Right lobe of liver (tissue), 6 donors: ENCODE data around the gene EEFSEC. TPM values are rescaled to one million over a fixed set of nuclear protein-coding genes. Genes with fewer than 3 reads are reported as not detected.

Source experiments
- ATAC-seq, 4 donors: fragments of 200-7000 bp; cut with Tn5 transposase; one replicate each; pipeline ENCODE4 v1.9.1; 2020; ENCODE audit warnings: mild to moderate bottlenecking in 4 of 4, moderate library complexity in 4 of 4
- DNase-seq, 3 donors: peaks; one replicate each; pipeline ENCODE4 v3.0.0-alpha.2; 2020
- H3K27ac ChIP-seq, 3 donors: fragments of 200-600 bp; one replicate each; pipeline ENCODE4 v1.8.0; 2022
- H3K27me3 ChIP-seq, 2 donors: fragments of 200-600 bp; one replicate each; pipeline ENCODE4 v1.8.0; 2022
- H3K36me3 ChIP-seq, 4 donors: fragments of 200-600 bp; sonication (generic) in 1 of 4; one replicate each; pipeline versions ENCODE4 v1.5.1 to v1.8.0; 2017 to 2022; ENCODE audit warnings: control low read depth in 1 of 4
- H3K4me1 ChIP-seq, 4 donors: fragments of 200-600 bp; sonication (generic) in 1 of 4; one replicate each; pipeline versions ENCODE4 v1.5.1 to v1.8.0; 2017 to 2022; ENCODE audit warnings: control low read depth in 1 of 4
- H3K4me3 ChIP-seq, 3 donors: fragments of 200-600 bp; one replicate each; pipeline ENCODE4 v1.8.0; 2022
- H3K9me3 ChIP-seq, 4 donors: fragments of 200-600 bp; sonication (generic) in 1 of 4; one replicate each; pipeline versions ENCODE4 v1.5.1 to v1.8.0; 2017 to 2022; ENCODE audit warnings: control low read depth in 1 of 4
- CTCF ChIP-seq, 4 donors: fragments of 200-600 bp in 3 of 4; fragments of 450-650 bp in 1 of 4; IDR thresholded peaks; one replicate each; pipeline versions ENCODE4 v1.5.1 to v1.8.0; 2016 to 2022; ENCODE audit warnings: antibody characterized with exemption in 4 of 4, mild to moderate bottlenecking in 2 of 4
- POLR2A ChIP-seq: fragments of 450-650 bp; IDR thresholded peaks from one replicate; pipeline ENCODE4 v1.6.1; 2017; ENCODE audit warnings: antibody characterized with exemption, mild to moderate bottlenecking
- WGBS: methylation state at CpG from one replicate; pipeline ENCODE4 v1.1.6; 2018; ENCODE audit warnings: low coverage, low lambda C conversion rate; ENCODE audit not compliant: insufficient coverage; ENCODE audit errors: missing lambda C conversion rate; 5-methylcytosine and 5-hydroxymethylcytosine counted together
- intact Hi-C, 2 donors: fragments of 100-400 bp; cut with DNase I; formaldehyde crosslinking; loops; one replicate each; pipeline versions ENCODE4 v1.11.2 to v1.14.1; 2022
- total RNA-seq, 6 experiments: library from RNA; depleted of rRNA in 2 of 6; stranded (reverse); fragments of >200 nt in 2 of 6; fragmentation: NEBNext Ultra II Directional in 3 of 6; extraction: Animal tissue kit (Norgen Biotek cat#: 25700) in 3 of 6; gene quantifications; one replicate each; pipeline versions ENCODE4 v1.1.0 to v1.2.4, GENCODE V29; 2016 to 2023
- donor health status: DM: no; HTN: yes; CAD: no.
- donor health status: DM: no; HTN: no; CAD: no.
- donor health status: DM: no; HTN: no; CAD: no.
- donor health status: DM: no; HTN: yes; CAD: no.
- donor health status: DM: no; HTN: yes; CAD: no.

EEFSEC gene
- total RNA-seq, 6 experiments from 2014 or later, result 10.1 to 24.0 (median 13.4) TPM

- H3K27ac ChIP-seq, result no peak overlapping the region
- H3K4me1 ChIP-seq, result no peaks in the 10 kb centered on the region
- no peaks in the 10 kb centered on the region for H3K36me3 ChIP-seq
- DNase-seq (no peak), ATAC-seq (no peak)
- no peak overlapping the region for H3K4me3 ChIP-seq
- no peak for TF ChIP-seq CTCF (IDR thresholded peaks at IDR 0.05)
- no peak for TF ChIP-seq POLR2A
- no peaks in the 10 kb centered on the region for H3K27me3 ChIP-seq
- WGBS, result 94% methylated on average over 2 of the region's 2 CpGs
- intact Hi-C loops, result no loop called here
- peaks cover 0 to 6% (median 0%) of the 10 kb centered on the region in 4 donors for H3K9me3 ChIP-seq
These were observed 102.8 kb downstream of the EEFSEC start for GRCh38 chr3:128256131-128256530.

GRCh38 chr3:128257632-128258031 is 104.4 kb downstream of the EEFSEC start:
- Histone ChIP-seq H3K4me1 (no peaks in the 10 kb centered on the region), H3K27me3 (no peaks in the 10 kb centered on the region), H3K36me3 (peaks cover 0 to 5% (median 0%) of the 10 kb centered on the region in 4 donors), H3K27ac (no peak overlapping the region), H3K4me3 (no peak overlapping the region), H3K9me3 (peaks cover 0 to 6% (median 0%) of the 10 kb centered on the region in 4 donors)
- WGBS, result 95% methylated on average over 6 of the region's 6 CpGs
- DNase-seq, result no peak
- intact Hi-C loops, result no loop called here
- TF ChIP-seq POLR2A (no peak), CTCF (IDR thresholded peaks at IDR 0.05) (no peak)
- no peak for ATAC-seq

GRCh38 chr3:128260275-128260674 is 107.0 kb downstream of the EEFSEC start:
- WGBS, result 100% methylated on average over 1 of the region's 1 CpG
- no peak for ATAC-seq
- DNase-seq, result no peak
- Histone ChIP-seq H3K36me3 (peaks cover 0 to 7% (median 0%) of the 10 kb centered on the region in 4 donors), H3K9me3 (peaks cover 0 to 6% (median 0%) of the 10 kb centered on the region in 4 donors), H3K4me1 (no peaks in the 10 kb centered on the region), H3K27me3 (no peaks in the 10 kb centered on the region), H3K27ac (no peak overlapping the region), H3K4me3 (no peak overlapping the region)
- TF ChIP-seq CTCF (IDR thresholded peaks at IDR 0.05) (no peak), POLR2A (no peak)
- intact Hi-C loops, result no loop called here

- no peak for DNase-seq
- WGBS, result 97% methylated on average over 3 of the region's 3 CpGs
- Histone ChIP-seq H3K4me1 (no peaks in the 10 kb centered on the region), H3K27me3 (no peaks in the 10 kb centered on the region), H3K4me3 (no peak overlapping the region), H3K9me3 (peaks cover 0 to 6% (median 0%) of the 10 kb centered on the region in 4 donors), H3K27ac (no peak overlapping the region), H3K36me3 (peaks cover 0 to 13% (median 0%) of the 10 kb centered on the region in 4 donors)
- intact Hi-C loops, result no loop called here
- TF ChIP-seq CTCF (IDR thresholded peaks at IDR 0.05) (no peak), POLR2A (no peak)
- ATAC-seq, result no peak
These were observed 109.2 kb downstream of the EEFSEC start for GRCh38 chr3:128262457-128262856.

GRCh38 chr3:128263118-128263517 is 109.8 kb downstream of the EEFSEC start:
- peaks cover 0 to 13% (median 0%) of the 10 kb centered on the region in 4 donors for H3K36me3 ChIP-seq

More at GRCh38 chr3:128263118-128263517, 109.8 kb downstream of the EEFSEC start:
- Histone ChIP-seq H3K9me3 (peaks cover 0 to 6% (median 0%) of the 10 kb centered on the region in 4 donors), H3K27me3 (no peaks in the 10 kb centered on the region), H3K4me1 (no peaks in the 10 kb centered on the region), H3K4me3 (no peak overlapping the region), H3K27ac (no peak overlapping the region)
- DNase-seq, result no peak
- TF ChIP-seq CTCF (IDR thresholded peaks at IDR 0.05) (no peak), POLR2A (no peak)
- intact Hi-C loops, result no loop called here
- WGBS, result 98% methylated on average over 5 of the region's 8 CpGs
- no peak for ATAC-seq
